ENCODE measurements around the gene PTPRD. TPM values are rescaled to one million over a fixed set of nuclear protein-coding genes. Genes with fewer than 3 reads are reported as not detected.

Gene PTPRD
- total and polyA plus RNA-seq, 2 of the 4 experiments (the other 2 are of a cell fraction), result 0.07 to 0.18 TPM

GRCh38 chr9:10009401-10009800 is 603.4 kb downstream of the PTPRD start:
- no peak overlapping the region for H2BK120ac ChIP-seq (ENCODE audit: low read depth, low read length)
- H3K4me3 ChIP-seq (ENCODE audit: insufficient read depth, low read depth, low read length), result no peak overlapping the region
- H3K4me1 ChIP-seq (ENCODE audit: control insufficient read depth, insufficient read depth, low read length), result no peaks in the 10 kb centered on the region
- H4K20me1 ChIP-seq (ENCODE audit: insufficient read depth, low read length), result no peaks in the 10 kb centered on the region
- no peak overlapping the region for H2BK5ac ChIP-seq (ENCODE audit: low read depth, low read length, poor library complexity, severe bottlenecking)
- no peak overlapping the region for H4K91ac ChIP-seq (ENCODE audit: insufficient read depth, low read depth, low read length)
- no peak overlapping the region for H2AK9ac ChIP-seq (replicated peaks; ENCODE audit: low read depth, low read length, poor library complexity)
- H4K5ac ChIP-seq (ENCODE audit: low read depth, low read length), result no peak overlapping the region
- no peak overlapping the region for H2BK15ac ChIP-seq (ENCODE audit: low read depth, low read length)
- no peak for ATAC-seq (ENCODE audit: low read depth)
- H3K14ac ChIP-seq (replicated peaks; ENCODE audit: low read depth, low read length), result no peak overlapping the region
- H3K9ac ChIP-seq (ENCODE audit: low read depth, low read length), result no peak overlapping the region
- no CpG with 5 or more reads among the region's 3 CpGs for WGBS, 2 experiments (ENCODE audit: extremely low coverage in 2 of 2, insufficient read length in 1 of 2)
- TF ChIP-seq RAD21 (IDR thresholded peaks at IDR 0.05; ENCODE audit: low read length), result no peak
- no peak for TF ChIP-seq RCOR1 (IDR thresholded peaks at IDR 0.05; ENCODE audit: insufficient replicate concordance, low read length)
- no peak for TF ChIP-seq MAFK (IDR thresholded peaks at IDR 0.05; ENCODE audit: low read depth, low read length)
- TF ChIP-seq ELK1 (IDR thresholded peaks at IDR 0.05; ENCODE audit: borderline replicate concordance, low read depth, low read length), result no peak
- no peak for TF ChIP-seq POLR2A (IDR thresholded peaks at IDR 0.05; ENCODE audit: low read depth, low read length)
- no peak for TF ChIP-seq CTCF (conservative IDR thresholded peaks at IDR 0.05; ENCODE audit: low read depth, low read length)
- TF ChIP-seq BHLHE40 (IDR thresholded peaks at IDR 0.05; ENCODE audit: low read depth, low read length), result no peak
- no peak overlapping the region for H4K8ac ChIP-seq (ENCODE audit: low read depth in 2 of 2, low read length in 2 of 2)
- H3K18ac ChIP-seq (ENCODE audit: low read depth, low read length), result no peak overlapping the region
- BruUV-seq (replicated peaks), result no TSS peak
- POLR2A ChIA-PET (ENCODE audit: unreplicated experiment), result no interaction called here
- DNase-seq, result no peak
- no peak overlapping the region for H2BK20ac ChIP-seq (ENCODE audit: low read depth, low read length)
- no peak overlapping the region for H3K4ac ChIP-seq (ENCODE audit: low read depth, low read length)
- no peaks in the 10 kb centered on the region for H3K79me1 ChIP-seq (ENCODE audit: low read depth in 1 of 2, low read length in 2 of 2)
- in situ Hi-C loops (cut with MboI; ENCODE audit: low sequenced_read_pairs), result no loop called here
- CTCF ChIA-PET, result no interaction called here
- no peak overlapping the region for H3K23ac ChIP-seq (ENCODE audit: low read depth, low read length)
- H3K56ac ChIP-seq (ENCODE audit: extremely low read depth, insufficient read depth, low read length), result no peak overlapping the region
- H3K9me1 ChIP-seq (ENCODE audit: insufficient read depth, low read length), result no peaks in the 10 kb centered on the region
- H3K27me3 ChIP-seq (ENCODE audit: control insufficient read depth, insufficient read depth, low read length), result no peaks in the 10 kb centered on the region
- no peak overlapping the region for H2AFZ ChIP-seq (replicated peaks; ENCODE audit: low read length, poor library complexity)
- H2AK5ac ChIP-seq (ENCODE audit: low read depth, low read length), result no peak overlapping the region
- H3K9me3 ChIP-seq (ENCODE audit: control insufficient read depth, insufficient read depth, low read length), result no peaks in the 10 kb centered on the region
- intact Hi-C loops (cut with micrococcal nuclease), result no loop called here
- no peaks in the 10 kb centered on the region for H3K36me3 ChIP-seq (ENCODE audit: control insufficient read depth, insufficient read depth, low read length)
- no peak overlapping the region for H3K4me2 ChIP-seq (ENCODE audit: low read depth, low read length)
- H3K27ac ChIP-seq (ENCODE audit: insufficient read depth, low read length), result no peak overlapping the region
- dilution Hi-C loops (cut with HindIII; ENCODE audit: low sequenced_read_pairs, unreplicated experiment), result no loop called here
